Effector memory CD8-positive, alpha-beta T cell (primary cell): ENCODE measurements around the gene WDR31.

ENCODE experiments used
- ATAC-seq: fragments of 150-1000 bp; cut with Tn5 transposase; replicated peaks from 2 replicates; pipeline ENCODE4 v1.10.0; 2021; ENCODE audit warnings: mild to moderate bottlenecking, moderate library complexity
- DNase-seq, 3 experiments: peaks; one replicate each; pipeline ENCODE4 v3.0.0; 2021
- H3K27ac Mint-ChIP-seq, 2 donors: one replicate each; pipeline ENCODE4 v1.8.0; 2022; ENCODE audit warnings: mild to moderate bottlenecking in 2 of 2, mixed read lengths in 2 of 2, moderate library complexity in 2 of 2
- H3K27me3 Mint-ChIP-seq, 2 donors: one replicate each; pipeline ENCODE4 v1.8.0; 2022; ENCODE audit warnings: mixed read lengths in 2 of 2
- H3K36me3 Mint-ChIP-seq: one replicate; pipeline ENCODE4 v1.8.0; 2022; ENCODE audit warnings: mild to moderate bottlenecking, moderate library complexity, mixed read lengths; ENCODE audit not compliant: insufficient read depth
- H3K4me1 Mint-ChIP-seq, 2 donors: one replicate each; pipeline ENCODE4 v1.8.0; 2022; ENCODE audit warnings: low read depth in 2 of 2, mixed read lengths in 2 of 2
- H3K4me3 Mint-ChIP-seq, 2 donors: one replicate each; pipeline ENCODE4 v1.8.0; 2022; ENCODE audit warnings: mild to moderate bottlenecking in 2 of 2, mixed read lengths in 2 of 2, moderate library complexity in 2 of 2
- H3K9me3 Mint-ChIP-seq, 2 donors: one replicate each; pipeline ENCODE4 v1.8.0; 2022; ENCODE audit warnings: mixed read lengths in 2 of 2

WDR31 gene

GRCh38 chr9:113360242-113360842, 20.3 kb upstream of the WDR31 start:
- H3K4me3 Mint-ChIP-seq = no peak overlapping the region
- H3K27me3 Mint-ChIP-seq = peaks cover 0 to 18% of the 10 kb centered on the region in 2 donors
- no peak for DNase-seq
- H3K27ac Mint-ChIP-seq = no peak overlapping the region
- no peaks in the 10 kb centered on the region for H3K9me3 Mint-ChIP-seq
- H3K4me1 Mint-ChIP-seq = no peaks in the 10 kb centered on the region
- ATAC-seq = no peak
- no peaks in the 10 kb centered on the region for H3K36me3 Mint-ChIP-seq

GRCh38 chr9:113359385-113359784, 19.3 kb upstream of the WDR31 start:
- no peak for ATAC-seq

GRCh38 chr9:113356686-113357292, 16.7 kb upstream of the WDR31 start:
- Mint-ChIP-seq H3K27ac (no peak overlapping the region), H3K36me3 (no peaks in the 10 kb centered on the region), H3K27me3 (peaks cover 11 to 44% of the 10 kb centered on the region in 2 donors), H3K9me3 (no peaks in the 10 kb centered on the region), H3K4me1 (no peaks in the 10 kb centered on the region), H3K4me3 (no peak overlapping the region)
- no peak for DNase-seq
- ATAC-seq = no peak

More at GRCh38 chr9:113359385-113359784, 19.3 kb upstream of the WDR31 start:
- no peaks in the 10 kb centered on the region for H3K9me3 Mint-ChIP-seq
- H3K27me3 Mint-ChIP-seq = peaks cover 0 to 19% of the 10 kb centered on the region in 2 donors
- no peak overlapping the region for H3K27ac Mint-ChIP-seq
- H3K4me1 Mint-ChIP-seq = no peaks in the 10 kb centered on the region
- no peak for DNase-seq
- H3K36me3 Mint-ChIP-seq = no peaks in the 10 kb centered on the region
- no peak overlapping the region for H3K4me3 Mint-ChIP-seq

- H3K4me1 Mint-ChIP-seq = peaks cover 12 to 13% of the 10 kb centered on the region in 2 donors
- H3K27ac Mint-ChIP-seq = no peak overlapping the region
- no peaks in the 10 kb centered on the region for H3K9me3 Mint-ChIP-seq
- no peaks in the 10 kb centered on the region for H3K36me3 Mint-ChIP-seq
- no peak for ATAC-seq
- peaks cover 18 to 61% of the 10 kb centered on the region in 2 donors for H3K27me3 Mint-ChIP-seq
- no peak overlapping the region for H3K4me3 Mint-ChIP-seq
- DNase-seq = no peak
Measured at GRCh38 chr9:113355040-113355596, 15.0 kb upstream of the WDR31 start.

- H3K36me3 Mint-ChIP-seq = no peaks in the 10 kb centered on the region
- no peak for DNase-seq
- peaks cover 17 to 18% of the 10 kb centered on the region in 2 donors for H3K4me1 Mint-ChIP-seq
- ATAC-seq = no peak
- H3K27ac Mint-ChIP-seq = no peak overlapping the region
- no peaks in the 10 kb centered on the region for H3K9me3 Mint-ChIP-seq
- no peak overlapping the region for H3K4me3 Mint-ChIP-seq
- peaks cover 19 to 64% of the 10 kb centered on the region in 2 donors for H3K27me3 Mint-ChIP-seq
Measured at GRCh38 chr9:113352411-113352810, 12.3 kb upstream of the WDR31 start.

- DNase-seq (no peak), ATAC-seq (no peak)
- Mint-ChIP-seq H3K27me3 (peaks cover 19 to 63% of the 10 kb centered on the region in 2 donors), H3K36me3 (no peaks in the 10 kb centered on the region), H3K4me1 (peaks cover 17 to 18% of the 10 kb centered on the region in 2 donors), H3K4me3 (no peak overlapping the region), H3K9me3 (no peaks in the 10 kb centered on the region), H3K27ac (no peak overlapping the region)
Measured at GRCh38 chr9:113352006-113352405, 11.9 kb upstream of the WDR31 start.

- H3K36me3 Mint-ChIP-seq = no peaks in the 10 kb centered on the region
Measured at GRCh38 chr9:113350937-113351336, 10.9 kb upstream of the WDR31 start.

GRCh38 chr9:113350107-113350661, 10.1 kb upstream of the WDR31 start:
- H3K9me3 Mint-ChIP-seq = no peaks in the 10 kb centered on the region
- H3K4me3 Mint-ChIP-seq = peak overlapping the region; percentile 72 to 77
- peaks cover 17 to 18% of the 10 kb centered on the region in 2 donors for H3K4me1 Mint-ChIP-seq
- ATAC-seq (no peak), DNase-seq (no peak)
- no peaks in the 10 kb centered on the region for H3K36me3 Mint-ChIP-seq
- H3K27me3 Mint-ChIP-seq = peaks cover 19 to 45% of the 10 kb centered on the region in 2 donors
- H3K27ac Mint-ChIP-seq = peak overlapping the region in 1 of 2 donors; percentile 59

More at GRCh38 chr9:113350937-113351336, 10.9 kb upstream of the WDR31 start:
- H3K27ac Mint-ChIP-seq = peak overlapping the region in 1 of 2 donors; percentile 9
- no peaks in the 10 kb centered on the region for H3K9me3 Mint-ChIP-seq
- DNase-seq = no peak
- H3K4me3 Mint-ChIP-seq = peak overlapping the region; percentile 72 to 77
- H3K27me3 Mint-ChIP-seq = peaks cover 19 to 52% of the 10 kb centered on the region in 2 donors
- ATAC-seq = peak; percentile 26
- peaks cover 17 to 18% of the 10 kb centered on the region in 2 donors for H3K4me1 Mint-ChIP-seq

- peak in 2 of 3 experiments; percentile 17 to 36 for DNase-seq
- Mint-ChIP-seq H3K4me3 (peak within 1 kb of the TSS; percentile 76 to 77), H3K27ac (peak within 1 kb of the TSS in 1 of 2 donors; percentile 59), H3K9me3 (no peaks in the 10 kb centered on the region), H3K4me1 (peaks cover 17 to 18% of the 10 kb centered on the region in 2 donors), H3K36me3 (no peaks in the 10 kb centered on the region), H3K27me3 (peaks cover 19 to 45% of the 10 kb centered on the region in 2 donors)
- peak; percentile 84 for ATAC-seq
Measured at GRCh38 chr9:113349445-113350094, 9.5 kb upstream of the WDR31 start, which contains the start of gene BSPRY. Gene BSPRY, plus strand, starts transcription at chr9:113349541. Its CDS starts 39 bp downstream, at chr9:113349580.

GRCh38 chr9:113349066-113349444, 9.0 kb upstream of the WDR31 start:
- Mint-ChIP-seq H3K4me1 (peaks cover 17 to 18% of the 10 kb centered on the region in 2 donors), H3K27me3 (peaks cover 19 to 42% of the 10 kb centered on the region in 2 donors), H3K27ac (no peak overlapping the region), H3K36me3 (no peaks in the 10 kb centered on the region), H3K9me3 (no peaks in the 10 kb centered on the region), H3K4me3 (peak overlapping the region; percentile 66 to 76)
- no peak for ATAC-seq
- DNase-seq = no peak

GRCh38 chr9:113348437-113348836, 8.4 kb upstream of the WDR31 start:
- Mint-ChIP-seq H3K4me3 (peak overlapping the region in 1 of 2 donors; percentile 11), H3K36me3 (no peaks in the 10 kb centered on the region), H3K9me3 (no peaks in the 10 kb centered on the region), H3K4me1 (peaks cover 17 to 18% of the 10 kb centered on the region in 2 donors), H3K27ac (no peak overlapping the region), H3K27me3 (peaks cover 19 to 36% of the 10 kb centered on the region in 2 donors)
- DNase-seq (no peak), ATAC-seq (no peak)

- ATAC-seq (no peak), DNase-seq (no peak)
- Mint-ChIP-seq H3K36me3 (no peaks in the 10 kb centered on the region), H3K27me3 (peaks cover 7 to 9% of the 10 kb centered on the region in 2 donors), H3K4me1 (peaks cover 10 to 12% of the 10 kb centered on the region in 2 donors), H3K4me3 (no peak overlapping the region), H3K27ac (no peak overlapping the region), H3K9me3 (no peaks in the 10 kb centered on the region)
Measured at GRCh38 chr9:113345671-113346070, 5.6 kb upstream of the WDR31 start.

- DNase-seq (no peak), ATAC-seq (no peak)
- no peak overlapping the region for H3K27ac Mint-ChIP-seq
- peaks cover 2 to 4% of the 10 kb centered on the region in 2 donors for H3K27me3 Mint-ChIP-seq
- no peaks in the 10 kb centered on the region for H3K36me3 Mint-ChIP-seq
- no peaks in the 10 kb centered on the region for H3K9me3 Mint-ChIP-seq
- H3K4me1 Mint-ChIP-seq = peaks cover 10 to 12% of the 10 kb centered on the region in 2 donors
- H3K4me3 Mint-ChIP-seq = no peak overlapping the region
Measured at GRCh38 chr9:113345190-113345589, 5.1 kb upstream of the WDR31 start.
